Breast epithelium (tissue), 3 donors: Measurements from ENCODE around the gene TRPM8.

Source experiments
- CTCF ChIP-seq, 3 donors: fragments of 450-650 bp; IDR thresholded peaks; one replicate each; pipeline ENCODE4 v1.5.1; 2016 to 2017; ENCODE audit warnings: antibody characterized with exemption in 3 of 3, mild to moderate bottlenecking in 3 of 3, moderate library complexity in 3 of 3
- POLR2A ChIP-seq: fragments of 450-650 bp; IDR thresholded peaks from one replicate; pipeline ENCODE4 v1.6.1; 2016; ENCODE audit warnings: antibody characterized with exemption, mild to moderate bottlenecking, moderate library complexity

- no peak for TF ChIP-seq CTCF (IDR thresholded peaks at IDR 0.05)
- no peak for TF ChIP-seq POLR2A
These were observed 143.1 kb downstream of the TRPM8 start for GRCh38 chr2:234060236-234060635.
